ENCODE results near the gene NF1.

GRCh38 chr17:31388351-31388750, 293.6 kb downstream of the NF1 start:
- TF ChIP-seq CTCF (IDR thresholded peaks at IDR 0.05) (no peak), POLR2A (IDR thresholded peaks at IDR 0.05) (no peak)

Data from testis (tissue), 2 donors.